ENCODE measurements around the gene HS6ST1.

HS6ST1 gene

DNA sequence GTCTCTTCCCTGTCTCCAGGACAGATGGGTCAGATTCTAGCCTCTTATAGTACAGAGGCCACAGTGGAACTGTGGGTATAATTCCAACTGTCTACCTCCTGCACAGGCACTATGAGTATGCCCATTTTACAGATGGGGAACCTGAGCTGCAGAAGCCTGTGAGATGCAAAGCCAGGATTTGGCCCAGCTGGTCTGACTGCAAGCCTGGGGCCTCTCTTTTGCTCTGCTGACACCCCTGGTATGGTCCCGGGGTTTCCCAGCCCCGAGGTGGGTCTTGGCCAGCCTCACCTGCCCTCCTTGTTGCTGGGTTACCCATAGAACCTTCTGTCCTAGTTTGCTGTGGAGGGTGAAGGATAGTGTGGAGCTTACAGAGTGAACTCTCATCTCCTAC lies 9.8 kb downstream of the HS6ST1 start:
- no CpG with 5 or more reads among the region's 2 CpGs for WGBS (ENCODE audit: insufficient coverage, insufficient read length)
- Histone ChIP-seq H3K27me3 (ENCODE audit: control insufficient read depth, insufficient read depth, low read length) (no peaks in the 10 kb centered on the region), H3K27ac (ENCODE audit: low read length) (no peak overlapping the region), H3K4me1 (ENCODE audit: control insufficient read depth, insufficient read depth, low read length) (peaks cover 24% of the 10 kb centered on the region), H3K9me3 (ENCODE audit: control insufficient read depth, insufficient read depth, low read length) (no peaks in the 10 kb centered on the region), H3K36me3 (ENCODE audit: control insufficient read depth, insufficient read depth, low read length) (no peaks in the 10 kb centered on the region; the same call in 1 of the 2 replicates), H3K4me3 (ENCODE audit: low read length) (no peak overlapping the region)
- DNase-seq (ENCODE audit: low read depth, low spot score), result no peak

DNA sequence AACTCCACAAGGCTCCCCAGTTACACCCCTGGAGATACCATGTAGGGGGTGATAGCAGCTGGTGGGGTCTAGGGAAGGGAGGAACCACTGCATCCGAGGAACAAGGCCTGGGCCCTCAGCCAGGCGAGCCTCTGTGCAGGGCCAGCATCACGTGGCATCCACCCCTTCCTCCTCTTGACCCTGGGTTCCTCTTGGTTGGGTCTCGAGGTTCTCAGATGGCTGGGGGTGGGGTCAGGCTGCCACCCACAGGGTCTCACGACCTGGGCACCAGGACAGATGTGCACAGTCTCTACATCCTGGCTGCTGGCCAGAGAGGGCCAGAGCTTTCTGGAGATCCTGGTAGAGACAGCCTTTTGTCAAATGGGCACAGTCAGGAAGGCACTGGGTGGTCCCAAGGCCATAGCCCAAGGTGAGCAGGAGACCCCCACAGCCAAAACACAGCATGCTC lies 10.4 kb downstream of the HS6ST1 start:
- H3K9me3 ChIP-seq (ENCODE audit: control insufficient read depth, insufficient read depth, low read length), result no peaks in the 10 kb centered on the region
- peaks cover 21% of the 10 kb centered on the region for H3K4me1 ChIP-seq (ENCODE audit: control insufficient read depth, insufficient read depth, low read length)
- H3K27me3 ChIP-seq (ENCODE audit: control insufficient read depth, insufficient read depth, low read length), result no peaks in the 10 kb centered on the region
- no CpG with 5 or more reads among the region's 5 CpGs for WGBS (ENCODE audit: insufficient coverage, insufficient read length)
- no peak overlapping the region for H3K27ac ChIP-seq (ENCODE audit: low read length)
- no peaks in the 10 kb centered on the region; the same call in 1 of the 2 replicates for H3K36me3 ChIP-seq (ENCODE audit: control insufficient read depth, insufficient read depth, low read length)
- H3K4me3 ChIP-seq (ENCODE audit: low read length), result no peak overlapping the region
- no peak for DNase-seq (ENCODE audit: low read depth, low spot score)

GRCh38 chr2:128307595-128307994 lies 11.1 kb downstream of the HS6ST1 start:
- no CpG with 5 or more reads among the region's 12 CpGs for WGBS (ENCODE audit: insufficient coverage, insufficient read length)
- no peak overlapping the region for H3K27ac ChIP-seq (ENCODE audit: low read length)
- H3K27me3 ChIP-seq (ENCODE audit: control insufficient read depth, insufficient read depth, low read length), result no peaks in the 10 kb centered on the region
- no peak for DNase-seq (ENCODE audit: low read depth, low spot score)
- peaks cover 21% of the 10 kb centered on the region for H3K4me1 ChIP-seq (ENCODE audit: control insufficient read depth, insufficient read depth, low read length)
- H3K9me3 ChIP-seq (ENCODE audit: control insufficient read depth, insufficient read depth, low read length), result no peaks in the 10 kb centered on the region
- H3K4me3 ChIP-seq (ENCODE audit: low read length), result no peak overlapping the region
- H3K36me3 ChIP-seq (ENCODE audit: control insufficient read depth, insufficient read depth, low read length), result no peaks in the 10 kb centered on the region; the same call in 1 of the 2 replicates

- DNase-seq (ENCODE audit: low read depth, low spot score), result no peak
- no peaks in the 10 kb centered on the region for H3K9me3 ChIP-seq (ENCODE audit: control insufficient read depth, insufficient read depth, low read length)
- no peaks in the 10 kb centered on the region for H3K27me3 ChIP-seq (ENCODE audit: control insufficient read depth, insufficient read depth, low read length)
- H3K4me1 ChIP-seq (ENCODE audit: control insufficient read depth, insufficient read depth, low read length), result peaks cover 21% of the 10 kb centered on the region
- no CpG with 5 or more reads among the region's 11 CpGs for WGBS (ENCODE audit: insufficient coverage, insufficient read length)
- no peak overlapping the region for H3K4me3 ChIP-seq (ENCODE audit: low read length)
- no peaks in the 10 kb centered on the region; the same call in 1 of the 2 replicates for H3K36me3 ChIP-seq (ENCODE audit: control insufficient read depth, insufficient read depth, low read length)
- H3K27ac ChIP-seq (ENCODE audit: low read length), result no peak overlapping the region
Measured at GRCh38 chr2:128306931-128307460, 11.7 kb downstream of the HS6ST1 start.

- Histone ChIP-seq H3K36me3 (ENCODE audit: control insufficient read depth, insufficient read depth, low read length) (no peaks in the 10 kb centered on the region; the same call in 1 of the 2 replicates), H3K4me3 (ENCODE audit: low read length) (no peak overlapping the region), H3K27ac (ENCODE audit: low read length) (no peak overlapping the region), H3K9me3 (ENCODE audit: control insufficient read depth, insufficient read depth, low read length) (no peaks in the 10 kb centered on the region), H3K27me3 (ENCODE audit: control insufficient read depth, insufficient read depth, low read length) (no peaks in the 10 kb centered on the region), H3K4me1 (ENCODE audit: control insufficient read depth, insufficient read depth, low read length) (peaks cover 21% of the 10 kb centered on the region)
- no peak for DNase-seq (ENCODE audit: low read depth, low spot score)
- no CpG with 5 or more reads among the region's 24 CpGs for WGBS (ENCODE audit: insufficient coverage, insufficient read length)
Measured at GRCh38 chr2:128306081-128306930, 12.4 kb downstream of the HS6ST1 start.

DNA sequence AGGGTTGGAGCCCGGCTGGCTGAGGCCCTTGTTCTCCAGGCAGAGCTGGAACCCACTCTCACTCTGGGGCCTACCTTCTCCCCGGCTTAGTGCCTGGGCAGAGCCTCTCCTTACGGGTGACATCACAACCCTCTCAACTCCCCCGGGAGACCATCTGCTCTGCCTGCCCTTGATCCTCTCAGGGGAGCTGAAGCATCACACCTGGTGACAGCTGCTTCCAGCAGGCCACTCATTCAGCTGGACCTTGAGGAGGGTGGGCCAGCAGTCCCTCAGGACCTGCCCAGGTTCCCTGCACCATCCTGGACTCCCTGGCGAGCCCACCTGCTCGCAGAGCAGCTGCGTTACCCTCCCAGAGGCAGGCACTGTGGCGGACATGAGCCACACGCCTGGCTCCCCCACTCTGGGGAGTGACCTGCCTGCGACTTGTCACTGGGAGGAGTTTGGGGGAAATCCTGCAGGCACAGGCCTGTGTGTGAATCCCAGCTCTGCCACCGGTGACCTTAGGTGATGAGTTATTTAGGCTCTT lies 13.1 kb downstream of the HS6ST1 start:
- no peak overlapping the region for H3K4me3 ChIP-seq (ENCODE audit: low read length)

DNA sequence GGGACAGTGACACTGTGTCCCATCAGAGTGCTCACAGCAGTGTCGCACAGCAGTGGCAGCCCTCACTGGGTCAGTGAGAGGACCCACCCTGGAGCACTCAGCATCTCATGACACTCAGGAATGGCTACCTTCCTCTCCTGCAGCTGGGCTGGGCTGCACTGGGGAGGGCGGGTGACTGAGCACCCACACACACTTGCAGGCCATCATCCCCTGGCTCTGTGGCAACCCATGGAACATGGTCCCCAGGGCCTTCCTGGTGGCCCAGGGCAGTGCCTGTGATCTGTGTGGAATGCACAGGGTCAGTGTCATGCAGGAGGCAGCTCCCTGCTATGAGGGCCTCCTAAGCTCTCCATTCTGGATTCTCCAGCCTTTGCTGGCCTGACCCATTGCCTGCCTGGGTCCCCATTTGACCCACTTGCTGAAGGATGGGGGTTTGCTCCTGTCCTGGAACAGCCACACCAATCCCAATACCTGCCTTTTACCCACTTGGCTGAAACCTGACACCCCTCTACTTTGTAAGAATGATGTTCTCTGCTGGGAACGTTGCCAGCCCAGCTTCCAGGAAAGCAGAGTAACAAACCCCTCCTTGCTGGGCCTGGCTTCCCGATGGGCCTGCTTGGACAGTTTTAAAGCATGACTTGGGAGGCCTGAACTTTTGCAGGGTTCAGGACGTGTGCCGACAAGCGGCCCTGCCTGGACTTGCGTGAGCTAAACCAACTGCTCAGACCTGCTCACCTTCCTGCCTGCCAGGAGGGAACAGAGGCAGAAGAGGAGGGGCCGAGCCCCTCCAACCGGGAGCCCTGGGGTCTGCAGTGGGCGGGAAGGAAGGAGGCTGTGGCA lies 13.7 kb downstream of the HS6ST1 start:
- WGBS (ENCODE audit: insufficient coverage, insufficient read length), result no CpG with 5 or more reads among the region's 11 CpGs
- Histone ChIP-seq H3K9me3 (ENCODE audit: control insufficient read depth, insufficient read depth, low read length) (no peaks in the 10 kb centered on the region), H3K36me3 (ENCODE audit: control insufficient read depth, insufficient read depth, low read length) (no peaks in the 10 kb centered on the region; the same call in 1 of the 2 replicates), H3K27me3 (ENCODE audit: control insufficient read depth, insufficient read depth, low read length) (no peaks in the 10 kb centered on the region), H3K4me1 (ENCODE audit: control insufficient read depth, insufficient read depth, low read length) (peaks cover 21% of the 10 kb centered on the region), H3K4me3 (ENCODE audit: low read length) (no peak overlapping the region), H3K27ac (ENCODE audit: low read length) (no peak overlapping the region)
- no peak for DNase-seq (ENCODE audit: low read depth, low spot score)

More for the DNA sequence above, 13.1 kb downstream of the HS6ST1 start:
- H3K9me3 ChIP-seq (ENCODE audit: control insufficient read depth, insufficient read depth, low read length), result no peaks in the 10 kb centered on the region
- H3K4me1 ChIP-seq (ENCODE audit: control insufficient read depth, insufficient read depth, low read length), result peaks cover 21% of the 10 kb centered on the region
- DNase-seq (ENCODE audit: low read depth, low spot score), result no peak
- no peaks in the 10 kb centered on the region for H3K27me3 ChIP-seq (ENCODE audit: control insufficient read depth, insufficient read depth, low read length)
- H3K27ac ChIP-seq (ENCODE audit: low read length), result no peak overlapping the region
- H3K36me3 ChIP-seq (ENCODE audit: control insufficient read depth, insufficient read depth, low read length), result no peaks in the 10 kb centered on the region; the same call in 1 of the 2 replicates
- no CpG with 5 or more reads among the region's 11 CpGs for WGBS (ENCODE audit: insufficient coverage, insufficient read length)

DNA sequence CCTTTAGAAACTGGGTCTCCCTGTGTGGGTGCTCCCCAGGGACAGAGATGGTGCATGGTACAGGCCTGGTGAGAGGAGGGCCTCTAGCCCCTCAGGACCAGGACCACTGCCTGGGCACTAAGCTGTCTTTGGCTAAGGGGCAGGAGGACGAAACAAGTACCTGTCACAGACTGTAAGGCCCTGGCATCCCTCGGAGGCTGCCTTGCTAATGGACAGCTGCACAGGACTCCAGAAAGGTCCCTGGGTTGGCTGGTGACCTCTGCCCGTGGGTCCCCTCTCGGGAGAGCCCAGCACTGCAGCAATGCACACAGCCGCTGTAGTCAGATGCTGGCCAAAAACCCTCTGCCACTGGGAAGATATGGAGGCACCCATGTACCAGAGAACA lies 14.3 kb downstream of the HS6ST1 start:
- no peak overlapping the region for H3K27ac ChIP-seq (ENCODE audit: low read length)
- H3K36me3 ChIP-seq (ENCODE audit: control insufficient read depth, insufficient read depth, low read length), result no peaks in the 10 kb centered on the region; the same call in 1 of the 2 replicates
- no peak overlapping the region for H3K4me3 ChIP-seq (ENCODE audit: low read length)
- no peaks in the 10 kb centered on the region for H3K27me3 ChIP-seq (ENCODE audit: control insufficient read depth, insufficient read depth, low read length)
- H3K9me3 ChIP-seq (ENCODE audit: control insufficient read depth, insufficient read depth, low read length), result no peaks in the 10 kb centered on the region
- WGBS (ENCODE audit: insufficient coverage, insufficient read length), result no CpG with 5 or more reads among the region's 5 CpGs
- DNase-seq (ENCODE audit: low read depth, low spot score), result no peak
- peaks cover 23% of the 10 kb centered on the region for H3K4me1 ChIP-seq (ENCODE audit: control insufficient read depth, insufficient read depth, low read length)

DNA sequence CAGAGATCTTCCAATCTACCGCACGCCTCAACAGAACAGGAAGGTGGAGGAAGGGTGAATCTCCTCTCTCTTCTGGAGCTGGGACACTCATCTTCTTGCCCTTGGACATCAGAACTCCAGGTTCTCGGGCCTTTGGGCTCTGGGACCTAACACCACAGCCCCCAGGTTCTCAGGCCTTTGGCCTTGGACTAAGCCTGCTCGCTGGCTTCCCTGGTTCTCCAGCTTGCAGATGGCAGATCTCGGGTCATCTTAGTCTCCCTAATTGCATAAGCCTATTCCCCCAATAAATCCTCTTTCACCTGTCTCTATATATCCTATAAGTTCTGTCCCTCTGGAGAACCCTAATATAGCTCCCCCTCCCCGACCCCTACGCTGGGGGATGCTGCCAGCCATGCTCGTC lies 14.8 kb downstream of the HS6ST1 start:
- Histone ChIP-seq H3K9me3 (ENCODE audit: control insufficient read depth, insufficient read depth, low read length) (no peaks in the 10 kb centered on the region), H3K4me1 (ENCODE audit: control insufficient read depth, insufficient read depth, low read length) (peaks cover 26% of the 10 kb centered on the region)
- DNase-seq (ENCODE audit: low read depth, low spot score), result no peak

More for the DNA sequence above, 14.8 kb downstream of the HS6ST1 start:
- Histone ChIP-seq H3K27ac (ENCODE audit: low read length) (no peak overlapping the region), H3K27me3 (ENCODE audit: control insufficient read depth, insufficient read depth, low read length) (no peaks in the 10 kb centered on the region), H3K36me3 (ENCODE audit: control insufficient read depth, insufficient read depth, low read length) (no peaks in the 10 kb centered on the region; the same call in 1 of the 2 replicates), H3K4me3 (ENCODE audit: low read length) (no peak overlapping the region)
- WGBS (ENCODE audit: insufficient coverage, insufficient read length), result no CpG with 5 or more reads among the region's 8 CpGs

All from iPS DF 6.9 (cell line).